H9 (cell line): Measurements from ENCODE around the gene SACM1L. TPM values are rescaled to one million over a fixed set of nuclear protein-coding genes. Genes with fewer than 3 reads are reported as not detected.

Source experiments
- DNase-seq: peaks from one replicate; pipeline ENCODE4 v3.0.0-alpha.2; 2017
- H2AFZ ChIP-seq: one replicate; pipeline ENCODE4 v1.6.1; 2013; ENCODE audit warnings: mild to moderate bottlenecking, low read length, control low read depth, moderate library complexity
- H2AK5ac ChIP-seq: 2 replicates; pipeline ENCODE4 v1.6.1; 2013; ENCODE audit warnings: low read length, control low read depth, mixed read lengths; ENCODE audit not compliant: insufficient read length
- H2BK120ac ChIP-seq: one replicate; pipeline ENCODE4 v1.6.1; 2013; ENCODE audit warnings: low read depth, mild to moderate bottlenecking, low read length, control low read depth, inconsistent platforms; ENCODE audit not compliant: poor library complexity, severe bottlenecking
- H2BK12ac ChIP-seq: 2 replicates; pipeline ENCODE4 v1.6.1; 2013; ENCODE audit warnings: low read length, control low read depth, mixed read lengths, low read depth; ENCODE audit not compliant: insufficient read length
- H2BK15ac ChIP-seq: 2 replicates; pipeline ENCODE4 v1.6.1; 2013; ENCODE audit warnings: low read depth, low read length, control low read depth
- H2BK20ac ChIP-seq: one replicate; pipeline ENCODE4 v1.6.1; 2013; ENCODE audit warnings: low read depth, mild to moderate bottlenecking, low read length, control low read depth, inconsistent platforms; ENCODE audit not compliant: poor library complexity, severe bottlenecking
- H2BK5ac ChIP-seq: 2 replicates; pipeline ENCODE4 v1.6.1; 2013; ENCODE audit warnings: low read length, control low read depth, mixed read lengths; ENCODE audit not compliant: insufficient read length
- H3K14ac ChIP-seq: 2 replicates; pipeline ENCODE4 v1.6.1; 2013; ENCODE audit warnings: low read length, control low read depth; ENCODE audit not compliant: insufficient read depth
- H3K18ac ChIP-seq: 2 replicates; pipeline ENCODE4 v1.6.1; 2013; ENCODE audit warnings: low read depth, mild to moderate bottlenecking, mixed read lengths, low read length, control low read depth; ENCODE audit not compliant: insufficient read length
- H3K23ac ChIP-seq: 2 replicates; pipeline ENCODE4 v1.6.1; 2013; ENCODE audit warnings: low read length, control low read depth, mixed read lengths, low read depth; ENCODE audit not compliant: insufficient read length
- H3K23me2 ChIP-seq: 2 replicates; pipeline ENCODE4 v1.6.1; 2013; ENCODE audit warnings: low read depth, mild to moderate bottlenecking, mixed read lengths, low read length, control low read depth; ENCODE audit not compliant: insufficient read length, poor library complexity, severe bottlenecking
- H3K27ac ChIP-seq: 2 replicates; pipeline ENCODE4 v1.5.1; 2013; ENCODE audit warnings: low read length, control low read depth, mixed read lengths, low read depth; ENCODE audit not compliant: insufficient read length
- H3K27me3 ChIP-seq: 2 replicates; pipeline ENCODE4 v1.6.1; 2013; ENCODE audit warnings: low read length, control low read depth, inconsistent platforms; ENCODE audit not compliant: insufficient read depth
- H3K4ac ChIP-seq: 2 replicates; pipeline ENCODE4 v1.6.1; 2013; ENCODE audit warnings: low read depth, mild to moderate bottlenecking, control low read depth, inconsistent platforms, low read length, moderate library complexity
- H3K4me1 ChIP-seq: 2 replicates; pipeline ENCODE4 v1.6.1; 2013; ENCODE audit warnings: low read length, control low read depth, inconsistent platforms; ENCODE audit not compliant: insufficient read depth
- H3K4me2 ChIP-seq: 2 replicates; pipeline ENCODE4 v1.6.1; 2013; ENCODE audit warnings: low read length, control low read depth, mixed read lengths; ENCODE audit not compliant: insufficient read length, insufficient read depth
- H3K56ac ChIP-seq: 2 replicates; pipeline ENCODE4 v1.6.1; 2013; ENCODE audit warnings: low read depth, mild to moderate bottlenecking, mixed read lengths, low read length, control low read depth; ENCODE audit not compliant: insufficient read length
- H3K79me1 ChIP-seq: 2 replicates; pipeline ENCODE4 v1.6.1; 2013; ENCODE audit warnings: low read depth, mild to moderate bottlenecking, moderate library complexity, low read length, control low read depth, inconsistent platforms; ENCODE audit not compliant: insufficient read depth, poor library complexity, severe bottlenecking
- H3K79me2 ChIP-seq: 2 replicates; pipeline ENCODE4 v1.6.1; 2013; ENCODE audit warnings: low read length, control low read depth, inconsistent platforms; ENCODE audit not compliant: insufficient read depth
- H3K9ac ChIP-seq: 2 replicates; pipeline ENCODE4 v1.6.1; 2013; ENCODE audit warnings: low read length, control low read depth, mixed read lengths; ENCODE audit not compliant: insufficient read length; ENCODE audit errors: extremely low read depth
- H3K9me3 ChIP-seq: one replicate; pipeline ENCODE4 v1.6.1; 2013; ENCODE audit warnings: low read depth, low read length, inconsistent platforms; ENCODE audit not compliant: control insufficient read depth
- H3T11ph ChIP-seq: one replicate; pipeline ENCODE4 v1.6.1; 2013; ENCODE audit warnings: mild to moderate bottlenecking, low read length, control low read depth, inconsistent platforms
- H4K20me1 ChIP-seq: one replicate; pipeline ENCODE4 v1.6.1; 2013; ENCODE audit not compliant: control insufficient read depth, insufficient read length, insufficient read depth
- H4K5ac ChIP-seq: 2 replicates; pipeline ENCODE4 v1.6.1; 2013; ENCODE audit warnings: low read depth, mild to moderate bottlenecking, mixed read lengths, low read length, control low read depth; ENCODE audit not compliant: insufficient read length
- H4K8ac ChIP-seq: replicated peaks from 2 replicates; pipeline ENCODE4 v1.6.1; 2013; ENCODE audit warnings: low read length, control low read depth, mixed read lengths, low read depth; ENCODE audit not compliant: insufficient read length
- H4K91ac ChIP-seq: 2 replicates; pipeline ENCODE4 v1.6.1; 2013; ENCODE audit warnings: low read depth, mild to moderate bottlenecking, moderate library complexity, mixed read lengths, low read length, control low read depth; ENCODE audit not compliant: insufficient read length
- H3K27ac Mint-ChIP-seq, 3 experiments: 2 replicates in 2 of 3; 3 replicates in 1 of 3; pipeline ENCODE4 v1.8.0; 2020 to 2021; ENCODE audit warnings: mixed read lengths in 3 of 3, mild to moderate bottlenecking in 1 of 3, moderate library complexity in 1 of 3
- H3K27me3 Mint-ChIP-seq: 2 replicates; pipeline ENCODE4 v1.8.0; 2021; ENCODE audit warnings: low read depth, mild to moderate bottlenecking, moderate library complexity, mixed read lengths
- H3K36me3 Mint-ChIP-seq, 3 experiments: 2 replicates in 2 of 3; 3 replicates in 1 of 3; pipeline ENCODE4 v1.8.0; 2020 to 2021; ENCODE audit warnings: low read depth in 3 of 3, mixed read lengths in 3 of 3; ENCODE audit not compliant: insufficient read depth in 1 of 3
- H3K4me1 Mint-ChIP-seq, 2 experiments: 2 replicates each; pipeline ENCODE4 v1.8.0; 2020; ENCODE audit warnings: mixed read lengths in 2 of 2
- H3K4me3 Mint-ChIP-seq, 2 experiments: 2 replicates in 1 of 2; 3 replicates in 1 of 2; pipeline ENCODE4 v1.8.0; 2020 to 2021; ENCODE audit warnings: mild to moderate bottlenecking in 2 of 2, mixed read lengths in 2 of 2, moderate library complexity in 1 of 2
- H3K9me3 Mint-ChIP-seq, 2 experiments: 2 replicates in 1 of 2; 3 replicates in 1 of 2; pipeline ENCODE4 v1.8.0; 2020; ENCODE audit warnings: mild to moderate bottlenecking in 2 of 2, mixed read lengths in 2 of 2, moderate library complexity in 1 of 2
- WGBS: extraction: QIAGEN DNeasy Blood & Tissue Kit; methylation state at CpG from one replicate; pipeline ENCODE4 v1.1.7; 2013; ENCODE audit warnings: missing lambda C conversion rate, low lambda C conversion rate, mixed read lengths; ENCODE audit not compliant: insufficient read length; ENCODE audit errors: extremely low coverage; 5-methylcytosine and 5-hydroxymethylcytosine counted together
- total RNA-seq: library from RNA; stranded (reverse); gene quantifications from 2 replicates; pipeline ENCODE4 v1.2.1, GENCODE V29; 2021
- TF ChIP-seq, protein P1 (sequence below): fragments of 200-600 bp; sonication (generic); conservative IDR thresholded peaks from 3 replicates; pipeline ENCODE4 v1.8.0; 2021; ENCODE audit warnings: antibody characterized with exemption, mild to moderate bottlenecking

The SACM1L gene
- total RNA-seq, 1 experiment from 2014 or later, result 52.8 TPM

DNA sequence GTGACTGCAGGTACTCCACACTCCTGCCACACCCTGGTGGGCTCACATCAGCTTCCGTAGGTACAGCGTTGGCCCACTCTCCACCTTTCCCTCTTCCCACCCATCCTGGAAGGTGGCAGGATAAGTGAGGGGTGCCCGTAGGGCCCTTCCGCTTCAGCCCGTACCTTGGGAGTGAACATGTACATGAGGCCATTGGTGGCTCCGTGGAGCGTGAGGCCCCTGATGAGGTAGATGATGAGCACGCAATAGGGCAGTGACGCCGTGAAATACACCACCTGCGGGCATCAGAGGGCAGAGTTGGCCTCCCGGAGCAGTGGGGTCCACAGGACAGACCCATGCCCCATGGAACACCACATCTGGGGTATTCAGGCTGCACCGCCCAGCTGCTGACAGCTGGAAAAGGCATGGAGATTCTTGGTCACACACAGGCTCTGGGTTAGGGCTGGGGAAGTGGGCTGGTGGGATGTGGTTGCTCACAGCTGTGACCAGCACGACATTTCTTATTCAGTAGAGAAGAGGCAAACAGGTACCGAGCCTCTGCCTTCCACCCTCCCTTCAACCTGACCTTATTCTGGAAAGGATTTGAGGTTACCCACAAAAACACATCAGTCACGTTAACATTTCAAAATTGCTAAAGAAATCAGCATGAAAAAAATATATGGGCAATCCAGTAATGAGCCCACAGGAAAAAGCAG lies 83.3 kb downstream of the SACM1L start:
- Mint-ChIP-seq H3K4me3 (no peak overlapping the region), H3K27ac (no peak overlapping the region), H3K4me1 (peaks cover 11% of the 10 kb centered on the region in 2 experiments), H3K36me3 (peaks cover 0 to 5% (median 2%) of the 10 kb centered on the region in 3 experiments; a peak in 4 of 7 replicates), H3K9me3 (peaks cover 2 to 8% of the 10 kb centered on the region in 2 experiments; a peak in 4 of 5 replicates), H3K27me3 (peaks cover 5% of the 10 kb centered on the region)
- no peaks in the 10 kb centered on the region for H3K23me2 ChIP-seq
- no peak overlapping the region for H3K14ac ChIP-seq
- H3K27me3 ChIP-seq, result no peaks in the 10 kb centered on the region
- no peak overlapping the region for H2BK120ac ChIP-seq
- no CpG with 5 or more reads among the region's 16 CpGs for WGBS
- H2AK5ac ChIP-seq, result no peak overlapping the region
- no peak overlapping the region for H2BK15ac ChIP-seq
- no peaks in the 10 kb centered on the region for H3K79me1 ChIP-seq
- H3K27ac ChIP-seq, result no peak overlapping the region
- DNase-seq, result no peak
- no peak overlapping the region for H2BK20ac ChIP-seq
- H3K9me3 ChIP-seq, result no peaks in the 10 kb centered on the region
- no peak overlapping the region for H3K9ac ChIP-seq
- H4K20me1 ChIP-seq, result no peaks in the 10 kb centered on the region
- H3K4ac ChIP-seq, result no peak overlapping the region
- no peak overlapping the region for H4K5ac ChIP-seq
- H3T11ph ChIP-seq, result no peak overlapping the region
- H2BK12ac ChIP-seq, result no peak overlapping the region
- H2AFZ ChIP-seq, result no peak overlapping the region
- H3K4me2 ChIP-seq, result no peak overlapping the region
- no peaks in the 10 kb centered on the region for H3K79me2 ChIP-seq
- TF ChIP-seq, protein P1, sequence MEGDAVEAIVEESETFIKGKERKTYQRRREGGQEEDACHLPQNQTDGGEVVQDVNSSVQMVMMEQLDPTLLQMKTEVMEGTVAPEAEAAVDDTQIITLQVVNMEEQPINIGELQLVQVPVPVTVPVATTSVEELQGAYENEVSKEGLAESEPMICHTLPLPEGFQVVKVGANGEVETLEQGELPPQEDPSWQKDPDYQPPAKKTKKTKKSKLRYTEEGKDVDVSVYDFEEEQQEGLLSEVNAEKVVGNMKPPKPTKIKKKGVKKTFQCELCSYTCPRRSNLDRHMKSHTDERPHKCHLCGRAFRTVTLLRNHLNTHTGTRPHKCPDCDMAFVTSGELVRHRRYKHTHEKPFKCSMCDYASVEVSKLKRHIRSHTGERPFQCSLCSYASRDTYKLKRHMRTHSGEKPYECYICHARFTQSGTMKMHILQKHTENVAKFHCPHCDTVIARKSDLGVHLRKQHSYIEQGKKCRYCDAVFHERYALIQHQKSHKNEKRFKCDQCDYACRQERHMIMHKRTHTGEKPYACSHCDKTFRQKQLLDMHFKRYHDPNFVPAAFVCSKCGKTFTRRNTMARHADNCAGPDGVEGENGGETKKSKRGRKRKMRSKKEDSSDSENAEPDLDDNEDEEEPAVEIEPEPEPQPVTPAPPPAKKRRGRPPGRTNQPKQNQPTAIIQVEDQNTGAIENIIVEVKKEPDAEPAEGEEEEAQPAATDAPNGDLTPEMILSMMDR, result no peak
- H4K8ac ChIP-seq, result no peak overlapping the region
- H4K91ac ChIP-seq, result no peak overlapping the region
- H3K4me1 ChIP-seq, result no peaks in the 10 kb centered on the region
- no peak overlapping the region for H3K18ac ChIP-seq
- no peak overlapping the region for H3K23ac ChIP-seq
- no peak overlapping the region for H2BK5ac ChIP-seq
- H3K56ac ChIP-seq, result no peak overlapping the region
